Measurements from ENCODE around the gene PHLDA2. TPM values are rescaled to one million over a fixed set of nuclear protein-coding genes. Genes with fewer than 3 reads are reported as not detected.
A peak's percentile ranks its signal among the peaks of the same experiment; 100 is the strongest.

Gene PHLDA2, protein sequence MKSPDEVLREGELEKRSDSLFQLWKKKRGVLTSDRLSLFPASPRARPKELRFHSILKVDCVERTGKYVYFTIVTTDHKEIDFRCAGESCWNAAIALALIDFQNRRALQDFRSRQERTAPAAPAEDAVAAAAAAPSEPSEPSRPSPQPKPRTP
- 3.4 and 4.5 TPM in 2 replicates for total RNA-seq

DNA sequence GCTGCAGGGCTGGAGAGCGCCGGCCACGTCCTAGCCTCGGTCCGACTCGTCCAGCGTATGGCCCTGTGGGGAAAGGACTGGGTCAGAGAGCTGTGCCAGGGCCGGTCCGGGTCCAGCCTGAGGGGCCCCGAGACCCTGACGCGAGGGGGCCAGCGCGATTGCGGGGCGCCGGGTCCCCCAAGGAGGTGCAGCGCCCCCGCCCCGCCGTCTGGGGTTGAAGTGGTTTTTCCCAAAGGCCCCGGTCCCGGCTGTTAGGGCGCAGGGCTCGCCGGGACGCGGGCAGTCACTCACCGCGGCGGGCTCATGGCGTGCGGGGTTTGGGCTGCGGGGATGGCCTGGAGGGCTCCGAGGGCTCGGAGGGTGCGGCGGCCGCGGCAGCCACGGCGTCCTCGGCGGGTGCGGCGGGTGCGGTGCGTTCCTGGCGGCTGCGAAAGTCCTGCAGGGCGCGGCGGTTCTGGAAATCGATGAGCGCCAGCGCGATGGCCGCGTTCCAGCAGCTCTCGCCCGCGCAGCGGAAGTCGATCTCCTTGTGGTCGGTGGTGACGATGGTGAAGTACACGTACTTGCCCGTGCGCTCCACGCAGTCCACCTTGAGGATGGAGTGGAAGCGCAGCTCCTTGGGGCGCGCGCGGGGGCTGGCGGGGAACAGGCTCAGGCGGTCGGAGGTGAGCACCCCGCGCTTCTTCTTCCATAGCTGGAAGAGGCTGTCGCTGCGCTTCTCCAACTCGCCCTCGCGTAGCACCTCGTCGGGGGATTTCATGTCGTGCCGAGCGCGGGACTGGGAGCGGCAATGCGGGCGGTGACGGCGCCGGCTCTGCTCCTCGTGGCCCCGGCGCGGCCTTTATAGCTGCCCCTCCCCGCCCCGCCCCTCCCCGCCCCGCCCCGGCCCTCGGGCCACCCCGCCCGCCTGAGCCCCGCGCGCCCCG lies at the start of gene PHLDA2:
Gene PHLDA2, minus strand, starts transcription at position 816 of the 926 bp plus-strand sequence. Its CDS starts 56 bp downstream, at position 760.

DNA sequence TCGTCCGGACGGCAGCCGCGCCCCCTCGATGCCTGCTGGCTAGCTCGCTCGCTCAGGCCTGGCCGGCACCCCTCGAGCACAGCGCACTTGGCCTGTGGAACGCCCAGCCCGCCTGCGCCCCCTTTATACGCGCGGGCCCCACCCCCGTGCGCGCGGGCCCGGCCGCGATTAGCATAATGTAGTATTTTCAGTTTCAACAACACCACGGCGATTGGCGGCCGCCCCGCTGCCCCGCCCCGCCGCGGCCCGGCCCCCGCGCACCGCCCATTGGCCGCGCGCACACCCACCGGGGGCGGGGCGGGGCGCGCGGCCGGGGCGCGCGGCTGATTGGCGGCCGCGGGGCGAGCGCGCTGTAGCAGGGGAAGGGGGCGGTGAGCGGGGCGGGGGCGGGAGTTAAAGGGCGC lies 43.5 kb downstream of the PHLDA2 start, which contains the start of gene CDKN1C:
Gene CDKN1C, minus strand, starts transcription at position 98 of the 404 bp plus-strand sequence. CDS start 319 bp downstream, outside the sequence.

Small RNA genes lying within 50 kb of the gene (small RNA-seq; reads per million reads assigned to genes)
- gene SNORA54: 29.0 reads per million, percentile 96 among the genes with 10 or more reads in this experiment

Other genes starting within 250 kb of the PHLDA2 start
- gene KCNQ1OT1, start 229.4 kb downstream of the PHLDA2 start, total RNA-seq: 8.1 and 11.8 TPM in 2 replicates
- 12.4 and 14.8 TPM in 2 replicates for gene CDKN1C, start 43.6 kb downstream of the PHLDA2 start, total RNA-seq
- 70.4 and 74.2 TPM in 2 replicates for gene NAP1L4, start 62.9 kb upstream of the PHLDA2 start, total RNA-seq
- gene CARS1, start 128.0 kb upstream of the PHLDA2 start, total RNA-seq: 121 and 125 TPM in 2 replicates
- gene OSBPL5, start 235.9 kb upstream of the PHLDA2 start, total RNA-seq: 89.0 and 97.5 TPM in 2 replicates